A673 (cell line): ENCODE results near the gene SRP9. TPM values are rescaled to one million over a fixed set of nuclear protein-coding genes. Genes with fewer than 3 reads are reported as not detected.

ENCODE experiments used
- BruUV-seq: library from RNA; stranded (reverse); fragments of 400-500 nt; replicated peaks from 2 replicates; lab custom pipeline; 2021; lab: Mats Ljungman, UMichigan
- CTCF ChIA-PET: fragments of 300-600 bp; sonication (Branson Sonifier 250); formaldehyde crosslinking; loops from one replicate; lab custom pipeline; 2022; ENCODE audit warnings: antibody characterized with exemption; lab: Charles Lee
- POLR2A ChIA-PET: fragments of 300-600 bp; sonication (Branson Sonifier 250); formaldehyde crosslinking; loops from one replicate; lab custom pipeline; 2022; ENCODE audit warnings: antibody characterized with exemption; ENCODE audit not compliant: low non-redundant PET; lab: Charles Lee
- DNase-seq: peaks from one replicate; pipeline ENCODE4 v3.0.0-alpha.2; 2015; ENCODE audit warnings: low spot score
- H3K27ac ChIP-seq: fragments of 200-600 bp; sonication (generic); 2 replicates; pipeline ENCODE4 v1.5.1; 2016; ENCODE audit warnings: mixed run types, low read depth, mild to moderate bottlenecking, mixed read lengths, antibody characterized with exemption, low read length; ENCODE audit not compliant: poor library complexity, severe bottlenecking
- H3K27me3 ChIP-seq: fragments of 200-600 bp; sonication (generic); replicated peaks from 2 replicates; pipeline ENCODE4 v1.6.1; 2017; ENCODE audit warnings: mixed run types, low read depth, mild to moderate bottlenecking, mixed read lengths, antibody characterized with exemption, low read length; ENCODE audit not compliant: insufficient read depth, poor library complexity
- H3K36me3 ChIP-seq: fragments of 200-600 bp; sonication (generic); 2 replicates; pipeline ENCODE4 v1.6.1; 2016; ENCODE audit warnings: mixed run types, mild to moderate bottlenecking, mixed read lengths, antibody characterized with exemption, low read length; ENCODE audit not compliant: insufficient read depth, poor library complexity, severe bottlenecking
- H3K4me1 ChIP-seq: fragments of 200-600 bp; sonication (generic); 2 replicates; pipeline ENCODE4 v1.6.1; 2017; ENCODE audit warnings: mixed run types, mild to moderate bottlenecking, mixed read lengths, antibody characterized with exemption, low read length; ENCODE audit not compliant: insufficient read depth, poor library complexity, severe bottlenecking
- H3K4me3 ChIP-seq: fragments of 200-600 bp; sonication (generic); 2 replicates; pipeline ENCODE4 v1.5.1; 2016; ENCODE audit warnings: low read depth, mixed run types, mild to moderate bottlenecking, mixed read lengths, low read length; ENCODE audit not compliant: poor library complexity, severe bottlenecking
- H3K9me3 ChIP-seq: fragments of 200-600 bp; sonication (generic); 2 replicates; pipeline ENCODE4 v1.6.1; 2016; ENCODE audit warnings: mixed run types, low read depth, mild to moderate bottlenecking, mixed read lengths, antibody characterized with exemption, low read length; ENCODE audit not compliant: poor library complexity, severe bottlenecking
- CTCF ChIP-seq: fragments of 300-800, 200-600 bp; sonication (generic); conservative IDR thresholded peaks from 2 replicates; pipeline ENCODE4 v1.5.1; 2017; ENCODE audit warnings: low read depth, mild to moderate bottlenecking, antibody characterized with exemption, low read length, moderate library complexity, mixed read lengths
- EZH2 ChIP-seq: fragments of 200-600 bp; sonication (generic); IDR thresholded peaks from 2 replicates; pipeline ENCODE4 v1.6.1; 2017; ENCODE audit warnings: borderline replicate concordance, low read depth, mild to moderate bottlenecking, mixed read lengths, antibody characterized with exemption, low read length; ENCODE audit not compliant: poor library complexity, severe bottlenecking
- intact Hi-C: fragments of 100-400 bp; cut with micrococcal nuclease; formaldehyde crosslinking; loops from one replicate; pipeline ENCODE4 v1.10.0; 2022; ENCODE audit not compliant: unreplicated experiment
- total RNA-seq: library from RNA; stranded (reverse); gene quantifications from 2 replicates; pipeline ENCODE4 v1.2.3, GENCODE V29; 2021

The SRP9 gene
- total RNA-seq, 1 experiment from 2014 or later: 486 TPM

GRCh38 chr1:225815526-225816178 is 38.0 kb downstream of the SRP9 start:
- peaks cover 39% of the 10 kb centered on the region for H3K4me1 ChIP-seq
- no TSS peak for BruUV-seq
- CTCF ChIA-PET: interaction anchor here (0.6 kb wide), 1 partner anchor 19 kb away, joined by 5 read pairs; no protein-coding TSS in a partner anchor
- no peaks in the 10 kb centered on the region for H3K9me3 ChIP-seq
- POLR2A ChIA-PET: no interaction called here
- H3K27me3 ChIP-seq: no peaks in the 10 kb centered on the region
- no peak for DNase-seq
- intact Hi-C loops: no loop called here
- no peak overlapping the region for H3K4me3 ChIP-seq
- H3K27ac ChIP-seq: no peak overlapping the region
- no peaks in the 10 kb centered on the region for H3K36me3 ChIP-seq
- TF ChIP-seq CTCF (no peak), EZH2 (no peak)

- intact Hi-C loops: no loop called here
- ChIA-PET POLR2A (no interaction called here), CTCF (interaction anchor here (0.6 kb wide), 1 partner anchor 17 kb away, joined by 5 read pairs; no protein-coding TSS in a partner anchor)
- Histone ChIP-seq H3K4me3 (no peak overlapping the region), H3K36me3 (no peaks in the 10 kb centered on the region), H3K9me3 (no peaks in the 10 kb centered on the region), H3K4me1 (peaks cover 31% of the 10 kb centered on the region), H3K27ac (peak overlapping the region; percentile 4), H3K27me3 (no peaks in the 10 kb centered on the region)
- no peak for DNase-seq
- no TSS peak for BruUV-seq
- no peak for TF ChIP-seq CTCF
- no peak for TF ChIP-seq EZH2
Measured at GRCh38 chr1:225816643-225817538, 39.3 kb downstream of the SRP9 start.

DNA sequence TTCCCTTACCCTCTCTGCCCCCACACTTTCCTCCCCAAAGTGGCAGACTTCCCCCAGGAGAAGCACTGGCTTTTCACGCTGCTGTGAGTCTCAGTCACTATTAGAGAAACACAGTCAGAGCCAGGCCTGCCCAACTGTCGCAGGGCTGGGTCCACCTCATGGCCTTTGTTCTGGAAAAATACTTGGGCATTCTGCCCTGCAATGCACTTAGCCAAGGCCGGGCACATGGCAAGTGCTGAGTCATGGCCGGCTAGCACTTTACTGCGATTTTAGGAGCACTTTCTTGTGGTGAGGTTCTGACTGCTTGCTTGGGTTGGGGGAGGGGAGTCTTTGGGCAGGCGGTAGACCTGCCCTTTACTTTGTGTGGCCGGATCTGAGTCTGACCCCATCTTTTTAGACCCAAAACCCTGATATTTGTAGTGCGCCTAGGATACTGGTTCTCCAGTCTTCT is 40.0 kb downstream of the SRP9 start:
- intact Hi-C loops: no loop called here
- BruUV-seq: no TSS peak
- H3K9me3 ChIP-seq: no peaks in the 10 kb centered on the region
- POLR2A ChIA-PET: no interaction called here
- CTCF ChIA-PET: interaction anchor here (0.7 kb wide), 1 partner anchor 196 kb away, joined by 3 read pairs; no protein-coding TSS in a partner anchor
- H3K27me3 ChIP-seq: no peaks in the 10 kb centered on the region
- H3K4me3 ChIP-seq: no peak overlapping the region
- H3K4me1 ChIP-seq: peaks cover 23% of the 10 kb centered on the region
- peak; percentile 29 for DNase-seq
- TF ChIP-seq EZH2 (no peak), CTCF (no peak)
- H3K36me3 ChIP-seq: no peaks in the 10 kb centered on the region
- H3K27ac ChIP-seq: peak overlapping the region; percentile 4
